GM12878 (cell line): ENCODE results near the gene ZNF415. TPM values are rescaled to one million over a fixed set of nuclear protein-coding genes. Genes with fewer than 3 reads are reported as not detected.

Experiments used
- ATAC-seq: fragments of 200-7000 bp; cut with Tn5 transposase; 3 replicates; pipeline ENCODE4 v1.9.1; 2020; ENCODE audit warnings: mild to moderate bottlenecking, moderate library complexity
- BruUV-seq: library from RNA; stranded (reverse); fragments of 400-500 nt; replicated peaks from 2 replicates; lab custom pipeline; 2021; lab: Mats Ljungman, UMichigan
- CTCF ChIA-PET: fragments of 300-600 bp; sonication (Branson Sonifier 250); formaldehyde crosslinking; extraction: SDS; loops from one replicate; lab custom pipeline; 2021; ENCODE audit warnings: inconsistent platforms; lab: Yijun Ruan, JAX
- POLR2A ChIA-PET: fragments of 350-600 bp; formaldehyde crosslinking; extraction: SDS; loops from one replicate; lab custom pipeline; 2021; ENCODE audit warnings: inconsistent platforms; lab: Charles Lee
- RAD21 ChIA-PET: fragments of 300-600 bp; sonication (Branson Sonifier 250); formaldehyde crosslinking; loops from one replicate; lab custom pipeline; 2023; ENCODE audit warnings: antibody characterized with exemption; ENCODE audit not compliant: unreplicated experiment; lab: Charles Lee
- SMC1A ChIA-PET: fragments of 300-600 bp; sonication (Branson Sonifier 250); formaldehyde crosslinking; loops from one replicate; lab custom pipeline; 2023; ENCODE audit not compliant: unreplicated experiment, uncharacterized antibody; lab: Charles Lee
- DNase-seq: peaks from one replicate; pipeline ENCODE4 v3.0.0-alpha.2; 2011; ENCODE audit warnings: low read depth, low spot score
- FAIRE-seq: peaks from 3 replicates; lab custom pipeline; 2011; peaks lifted over from hg19 to GRCh38; lab: Jason Lieb, UNC
- H2AFZ ChIP-seq: 2 replicates; pipeline ENCODE4 v1.6.0; 2011; ENCODE audit warnings: low read depth, low read length, control low read depth; ENCODE audit not compliant: control insufficient read depth
- H3K27ac ChIP-seq: 2 replicates; pipeline ENCODE4 v1.5.1; 2011; ENCODE audit warnings: control low read depth; ENCODE audit not compliant: control insufficient read depth, insufficient read depth
- H3K27me3 ChIP-seq, 2 experiments: replicated peaks in 1 of 2; 2 replicates each; pipeline versions ENCODE4 v1.6.0 to v1.6.1; 2011; ENCODE audit warnings: low read length in 1 of 2; ENCODE audit not compliant: control insufficient read depth in 2 of 2, insufficient read depth in 2 of 2
- H3K36me3 ChIP-seq, 2 experiments: 2 replicates each; pipeline ENCODE4 v1.5.1; 2011; ENCODE audit warnings: low read length in 1 of 2; ENCODE audit not compliant: control insufficient read depth in 2 of 2, insufficient read depth in 2 of 2
- H3K4me1 ChIP-seq: 2 replicates; pipeline ENCODE4 v1.6.1; 2011; ENCODE audit warnings: mild to moderate bottlenecking, low read length, moderate library complexity, mixed read lengths; ENCODE audit not compliant: control insufficient read depth, insufficient read depth
- H3K4me2 ChIP-seq: 2 replicates; pipeline ENCODE4 v1.6.0; 2011; ENCODE audit warnings: control low read depth; ENCODE audit not compliant: control insufficient read depth, insufficient read depth
- H3K4me3 ChIP-seq: fragments of 200-600 bp; sonication (generic); 2 replicates; pipeline ENCODE4 v1.5.1; 2016
- H3K79me2 ChIP-seq: 2 replicates; pipeline ENCODE4 v1.6.0; 2011; ENCODE audit warnings: low read length; ENCODE audit not compliant: control insufficient read depth, insufficient read depth
- H3K9ac ChIP-seq: 2 replicates; pipeline ENCODE4 v1.8.0; 2011; ENCODE audit warnings: low read length, control low read depth, mixed read lengths; ENCODE audit not compliant: control insufficient read depth, insufficient read depth
- H3K9me3 ChIP-seq: replicated peaks from 3 replicates; pipeline ENCODE4 v1.5.1; 2011; ENCODE audit warnings: mild to moderate bottlenecking, low read length; ENCODE audit not compliant: control insufficient read depth, insufficient read depth
- H4K20me1 ChIP-seq: 2 replicates; pipeline ENCODE4 v1.6.0; 2011; ENCODE audit not compliant: control insufficient read depth, insufficient read depth
- ESRRA ChIP-seq: IDR thresholded peaks from 2 replicates; pipeline ENCODE4 v1.6.1; 2012; ENCODE audit warnings: mild to moderate bottlenecking, low read length, improper control_type of control experiment
- ETV6 ChIP-seq, 2 experiments: fragments of 450-650 bp in 1 of 2; IDR thresholded peaks in 1 of 2; conservative IDR thresholded peaks in 1 of 2; 2 replicates each; pipeline ENCODE4 v1.6.1; 2014; ENCODE audit warnings: antibody characterized with exemption in 1 of 2, borderline replicate concordance in 1 of 2, low read depth in 1 of 2, mild to moderate bottlenecking in 1 of 2, moderate library complexity in 1 of 2
- NR2C2 ChIP-seq: IDR thresholded peaks from 2 replicates; pipeline ENCODE4 v1.6.1; 2011; ENCODE audit warnings: borderline replicate concordance, low read depth; ENCODE audit not compliant: control insufficient read depth, insufficient read length
- PBX3 ChIP-seq: IDR thresholded peaks from 2 replicates; pipeline ENCODE4 v1.6.1; 2011; ENCODE audit warnings: mild to moderate bottlenecking, low read depth, low read length, moderate library complexity; ENCODE audit not compliant: insufficient replicate concordance
- POU2F2 ChIP-seq: IDR thresholded peaks from 3 replicates; pipeline ENCODE4 v1.6.1; 2011; ENCODE audit warnings: low read depth, mild to moderate bottlenecking, low read length, borderline replicate concordance
- RCOR1 ChIP-seq: conservative IDR thresholded peaks from 2 replicates; pipeline ENCODE4 v1.6.1; 2012; ENCODE audit warnings: low read depth, low read length, improper control_type of control experiment
- RFX5 ChIP-seq: IDR thresholded peaks from 2 replicates; pipeline ENCODE4 v1.6.1; 2011; ENCODE audit warnings: low read depth, low read length, improper control_type of control experiment
- SREBF2 ChIP-seq: IDR thresholded peaks from 2 replicates; pipeline ENCODE4 v1.6.1; 2012; ENCODE audit warnings: mild to moderate bottlenecking, low read length
- SUZ12 ChIP-seq: fragments of 200-600 bp; sonication (generic); IDR thresholded peaks from one replicate; pipeline ENCODE4 v1.6.1; 2018; ENCODE audit warnings: antibody characterized with exemption, mild to moderate bottlenecking; ENCODE audit not compliant: unreplicated experiment
- TBL1XR1 ChIP-seq: IDR thresholded peaks from 2 replicates; pipeline ENCODE4 v1.6.1; 2012; ENCODE audit warnings: low read depth, low read length, improper control_type of control experiment
- ZNF24 ChIP-seq: fragments of 450-650 bp; IDR thresholded peaks from 2 replicates; pipeline ENCODE4 v1.6.1; 2017; ENCODE audit warnings: antibody characterized with exemption, mild to moderate bottlenecking
- ZNF592 ChIP-seq: fragments of 450-650 bp; IDR thresholded peaks from 2 replicates; pipeline ENCODE4 v1.6.1; 2017; ENCODE audit warnings: mild to moderate bottlenecking, moderate library complexity
- WGBS: methylation state at CpG from one replicate; pipeline ENCODE4 v1.1.6; 2016; ENCODE audit warnings: low lambda C conversion rate; ENCODE audit not compliant: insufficient replicate concordance, insufficient coverage; ENCODE audit errors: missing lambda C conversion rate; 5-methylcytosine and 5-hydroxymethylcytosine counted together
- in situ Hi-C: fragments of 300-500 bp; cut with MboI; formaldehyde crosslinking; loops from 9 replicates; pipeline ENCODE4 v1.14.3; 2018; ENCODE audit warnings: mixed read lengths
- intact Hi-C: fragments of 100-400 bp; cut with micrococcal nuclease; formaldehyde crosslinking; loops from one replicate; pipeline ENCODE4 v1.14.2; 2022; ENCODE audit not compliant: unreplicated experiment
- polyA plus RNA-seq, 11 experiments: library from polyadenylated mRNA; depleted of rRNA in 4 of 11; unstranded in 6 of 11; stranded (reverse) in 5 of 11; fragments of >200 nt; fragmentation: Nextera tagmentation in 4 of 11; fragmentation: Illumina TruSeq in 1 of 11; extraction: Ambion mirVana in 4 of 11; extraction: Trizol in 1 of 11; gene quantifications; 1 replicate in 1 of 11; 2 replicates in 10 of 11; pipeline versions ENCODE4 v1.2.1 to v1.2.3, GENCODE V29; 2011 to 2016; ENCODE audit warnings: inconsistent platforms in 2 of 11, missing spikeins in 2 of 11, low read depth in 1 of 11
- total RNA-seq, 4 experiments: library from RNA; depleted of rRNA in 3 of 4; stranded (reverse); fragments of >200 nt in 3 of 4; fragmentation: Illumina TruSeq in 1 of 4; extraction: Trizol in 1 of 4; gene quantifications; 2 replicates each; pipeline versions ENCODE4 v1.2.1 to v1.2.3, GENCODE V29; 2013 to 2021

The ZNF415 gene
- total and polyA plus RNA-seq, 10 of the 15 experiments (the other 5 are each of a cell fraction or from before 2014, with no cell fraction given): 0.03 to 0.13 (median 0.05) TPM; not detected in 6

GRCh38 chr19:53140351-53140750, 7.6 kb upstream of the ZNF415 start (continued):
- no peak for TF ChIP-seq ETV6 (conservative IDR thresholded peaks at IDR 0.05 in 1 of 2, IDR thresholded peaks at IDR 0.05 in 1 of 2; ENCODE audit: borderline replicate concordance in 1 of 2, low read depth in 1 of 2)
- TF ChIP-seq RFX5: no peak
- TF ChIP-seq ESRRA: no peak
- no peak for TF ChIP-seq SREBF2
- no peak for TF ChIP-seq PBX3

GRCh38 chr19:53136432-53136831, 3.7 kb upstream of the ZNF415 start:
- intact Hi-C loops: no loop called here

More at GRCh38 chr19:53136432-53136831, 3.7 kb upstream of the ZNF415 start:
- POLR2A ChIA-PET: no interaction called here
- CTCF ChIA-PET: no interaction called here
- no peaks in the 10 kb centered on the region for H4K20me1 ChIP-seq
- H3K4me3 ChIP-seq: no peak overlapping the region
- peaks cover 13% of the 10 kb centered on the region for H3K9me3 ChIP-seq
- H3K4me1 ChIP-seq: no peaks in the 10 kb centered on the region
- WGBS: 91% methylated on average over 3 of the region's 3 CpGs
- RAD21 ChIA-PET: no interaction called here
- no peaks in the 10 kb centered on the region for H3K79me2 ChIP-seq
- no peaks in the 10 kb centered on the region for H3K36me3 ChIP-seq
- in situ Hi-C loops: no loop called here
- TF ChIP-seq TBL1XR1 (no peak), POU2F2 (no peak), SUZ12 (no peak), RCOR1 (no peak), ZNF24 (no peak), NR2C2 (no peak), ZNF592 (no peak)
- no peak overlapping the region for H2AFZ ChIP-seq
- no peak for DNase-seq
- FAIRE-seq: no peak
- H3K27me3 ChIP-seq: no peaks in the 10 kb centered on the region
- no TSS peak for BruUV-seq
- SMC1A ChIA-PET: no interaction called here
- no peak overlapping the region for H3K27ac ChIP-seq
- no peak overlapping the region for H3K9ac ChIP-seq
- no peak overlapping the region for H3K4me2 ChIP-seq
- ATAC-seq: no peak
